ENCODE data around the gene ASCC1. TPM values are rescaled to one million over a fixed set of nuclear protein-coding genes. Genes with fewer than 3 reads are reported as not detected.

The ASCC1 gene
- total and polyA plus RNA-seq, 9 donors, result 16.2 to 33.0 (median 24.9) TPM

GRCh38 chr10:72062382-72062781 is 153.7 kb downstream of the ASCC1 start:
- Histone ChIP-seq H3K27ac (ENCODE audit: low read length) (no peak overlapping the region), H3K4me1 (ENCODE audit: control insufficient read depth, insufficient read depth, low read length) (peaks cover 15% of the 10 kb centered on the region), H3K9me3 (replicated peaks; ENCODE audit: control insufficient read depth, low read depth, low read length) (no peaks in the 10 kb centered on the region), H3K4me3 (ENCODE audit: low read length) (no peak overlapping the region), H3K36me3 (ENCODE audit: control insufficient read depth, insufficient read depth, low read length) (no peaks in the 10 kb centered on the region), H3K27me3 (ENCODE audit: control insufficient read depth, insufficient read depth, low read length) (peaks cover 2% of the 10 kb centered on the region)
- WGBS (ENCODE audit: insufficient coverage), result 76% methylated on average over 8 of the region's 10 CpGs
- no peak for DNase-seq

- H3K9me3 ChIP-seq (replicated peaks; ENCODE audit: control insufficient read depth, low read depth, low read length), result no peaks in the 10 kb centered on the region
- WGBS (ENCODE audit: insufficient coverage), result 78% methylated on average over 1 of the region's 9 CpGs
Measured at GRCh38 chr10:72061930-72062329, 154.1 kb downstream of the ASCC1 start.

GRCh38 chr10:72061491-72061890 is 154.6 kb downstream of the ASCC1 start:
- H3K9me3 ChIP-seq (replicated peaks; ENCODE audit: control insufficient read depth, low read depth, low read length), result no peaks in the 10 kb centered on the region
- H3K36me3 ChIP-seq (ENCODE audit: control insufficient read depth, insufficient read depth, low read length), result no peaks in the 10 kb centered on the region

More at GRCh38 chr10:72061930-72062329, 154.1 kb downstream of the ASCC1 start:
- DNase-seq, result no peak
- Histone ChIP-seq H3K27me3 (ENCODE audit: control insufficient read depth, insufficient read depth, low read length) (no peaks in the 10 kb centered on the region), H3K27ac (ENCODE audit: low read length) (no peak overlapping the region), H3K4me3 (ENCODE audit: low read length) (no peak overlapping the region), H3K4me1 (ENCODE audit: control insufficient read depth, insufficient read depth, low read length) (peaks cover 10% of the 10 kb centered on the region), H3K36me3 (ENCODE audit: control insufficient read depth, insufficient read depth, low read length) (no peaks in the 10 kb centered on the region)

GRCh38 chr10:72059843-72060822 is 155.9 kb downstream of the ASCC1 start:
- Histone ChIP-seq H3K27ac (ENCODE audit: low read length) (no peak overlapping the region), H3K36me3 (ENCODE audit: control insufficient read depth, insufficient read depth, low read length) (no peaks in the 10 kb centered on the region), H3K27me3 (ENCODE audit: control insufficient read depth, insufficient read depth, low read length) (no peaks in the 10 kb centered on the region), H3K4me3 (ENCODE audit: low read length) (no peak overlapping the region), H3K9me3 (replicated peaks; ENCODE audit: control insufficient read depth, low read depth, low read length) (no peaks in the 10 kb centered on the region), H3K4me1 (ENCODE audit: control insufficient read depth, insufficient read depth, low read length) (no peaks in the 10 kb centered on the region)
- WGBS (ENCODE audit: insufficient coverage), result 85% methylated on average over 13 of the region's 19 CpGs
- DNase-seq, result no peak

More at GRCh38 chr10:72061491-72061890, 154.6 kb downstream of the ASCC1 start:
- Histone ChIP-seq H3K27me3 (ENCODE audit: control insufficient read depth, insufficient read depth, low read length) (no peaks in the 10 kb centered on the region), H3K27ac (ENCODE audit: low read length) (no peak overlapping the region), H3K4me3 (ENCODE audit: low read length) (no peak overlapping the region), H3K4me1 (ENCODE audit: control insufficient read depth, insufficient read depth, low read length) (peaks cover 6% of the 10 kb centered on the region)
- DNase-seq, result no peak
- WGBS (ENCODE audit: insufficient coverage), result 53% methylated on average over 4 of the region's 5 CpGs

- Histone ChIP-seq H3K27ac (ENCODE audit: low read length) (no peak overlapping the region), H3K4me3 (ENCODE audit: low read length) (no peak overlapping the region)
- 14% methylated on average over 5 of the region's 21 CpGs for WGBS (ENCODE audit: insufficient coverage)
Measured at GRCh38 chr10:72058989-72059842, 156.9 kb downstream of the ASCC1 start.

GRCh38 chr10:72058347-72058898 is 157.7 kb downstream of the ASCC1 start:
- Histone ChIP-seq H3K36me3 (ENCODE audit: control insufficient read depth, insufficient read depth, low read length) (no peaks in the 10 kb centered on the region), H3K4me1 (ENCODE audit: control insufficient read depth, insufficient read depth, low read length) (no peaks in the 10 kb centered on the region), H3K4me3 (ENCODE audit: low read length) (no peak overlapping the region), H3K27ac (ENCODE audit: low read length) (no peak overlapping the region), H3K9me3 (replicated peaks; ENCODE audit: control insufficient read depth, low read depth, low read length) (no peaks in the 10 kb centered on the region), H3K27me3 (ENCODE audit: control insufficient read depth, insufficient read depth, low read length) (no peaks in the 10 kb centered on the region)
- WGBS (ENCODE audit: insufficient coverage), result 100% methylated on average over 3 of the region's 12 CpGs
- DNase-seq, result no peak

More at GRCh38 chr10:72058989-72059842, 156.9 kb downstream of the ASCC1 start:
- no peaks in the 10 kb centered on the region for H3K36me3 ChIP-seq (ENCODE audit: control insufficient read depth, insufficient read depth, low read length)
- no peaks in the 10 kb centered on the region for H3K4me1 ChIP-seq (ENCODE audit: control insufficient read depth, insufficient read depth, low read length)
- no peak for DNase-seq
- H3K9me3 ChIP-seq (replicated peaks; ENCODE audit: control insufficient read depth, low read depth, low read length), result no peaks in the 10 kb centered on the region
- H3K27me3 ChIP-seq (ENCODE audit: control insufficient read depth, insufficient read depth, low read length), result no peaks in the 10 kb centered on the region

GRCh38 chr10:72056932-72057751 is 158.9 kb downstream of the ASCC1 start:
- 84% methylated on average over 23 of the region's 25 CpGs for WGBS (ENCODE audit: insufficient coverage)
- no peaks in the 10 kb centered on the region for H3K4me1 ChIP-seq (ENCODE audit: control insufficient read depth, insufficient read depth, low read length)
- no peaks in the 10 kb centered on the region for H3K27me3 ChIP-seq (ENCODE audit: control insufficient read depth, insufficient read depth, low read length)
- H3K4me3 ChIP-seq (ENCODE audit: low read length), result no peak overlapping the region
- DNase-seq, result no peak
- no peaks in the 10 kb centered on the region for H3K9me3 ChIP-seq (replicated peaks; ENCODE audit: control insufficient read depth, low read depth, low read length)
- no peaks in the 10 kb centered on the region for H3K36me3 ChIP-seq (ENCODE audit: control insufficient read depth, insufficient read depth, low read length)
- H3K27ac ChIP-seq (ENCODE audit: low read length), result no peak overlapping the region

- Histone ChIP-seq H3K27me3 (ENCODE audit: control insufficient read depth, insufficient read depth, low read length) (no peaks in the 10 kb centered on the region), H3K9me3 (replicated peaks; ENCODE audit: control insufficient read depth, low read depth, low read length) (no peaks in the 10 kb centered on the region), H3K36me3 (ENCODE audit: control insufficient read depth, insufficient read depth, low read length) (no peaks in the 10 kb centered on the region), H3K4me3 (ENCODE audit: low read length) (no peak overlapping the region), H3K27ac (ENCODE audit: low read length) (no peak overlapping the region), H3K4me1 (ENCODE audit: control insufficient read depth, insufficient read depth, low read length) (no peaks in the 10 kb centered on the region)
- no peak for DNase-seq
- WGBS (ENCODE audit: insufficient coverage), result 50% methylated on average over 2 of the region's 5 CpGs
Measured at GRCh38 chr10:72056113-72056512, 160.0 kb downstream of the ASCC1 start.

- DNase-seq, result no peak
- 92% methylated on average over 5 of the region's 7 CpGs for WGBS (ENCODE audit: insufficient coverage)
Measured at GRCh38 chr10:72053690-72054089, 162.4 kb downstream of the ASCC1 start.

More at GRCh38 chr10:72053690-72054089, 162.4 kb downstream of the ASCC1 start:
- H3K4me1 ChIP-seq (ENCODE audit: control insufficient read depth, insufficient read depth, low read length), result no peaks in the 10 kb centered on the region
- no peaks in the 10 kb centered on the region for H3K27me3 ChIP-seq (ENCODE audit: control insufficient read depth, insufficient read depth, low read length)
- no peaks in the 10 kb centered on the region for H3K36me3 ChIP-seq (ENCODE audit: control insufficient read depth, insufficient read depth, low read length)
- no peak overlapping the region for H3K4me3 ChIP-seq (ENCODE audit: low read length)
- no peak overlapping the region for H3K27ac ChIP-seq (ENCODE audit: low read length)
- peaks cover 3% of the 10 kb centered on the region for H3K9me3 ChIP-seq (replicated peaks; ENCODE audit: control insufficient read depth, low read depth, low read length)
